Non-pigmented ciliary epithelial cell (primary cell): ENCODE data around the gene GPR155.

Experiments
- DNase-seq: peaks from one replicate; pipeline ENCODE4 v3.0.0-alpha.2; 2010; ENCODE audit warnings: low read depth

The GPR155 gene

GRCh38 chr2:174486563-174487107 is at the start of gene GPR155:
Gene GPR155 (minus strand): TSS chr2:174487029. CDS start chr2:174481956, 5,073 bp downstream.
- no peak for DNase-seq

- DNase-seq: no peak
Observed at GRCh38 chr2:174535757-174536703, 49.2 kb upstream of the GPR155 start.

- no peak for DNase-seq
Observed at GRCh38 chr2:174535083-174535482, 48.3 kb upstream of the GPR155 start.

- no peak for DNase-seq
Observed at GRCh38 chr2:174529916-174530315, 43.1 kb upstream of the GPR155 start.

- no peak for DNase-seq
Observed at GRCh38 chr2:174527959-174528358, 41.1 kb upstream of the GPR155 start.

GRCh38 chr2:174527101-174527721 is 40.4 kb upstream of the GPR155 start:
- no peak for DNase-seq

- DNase-seq: no peak
Observed at GRCh38 chr2:174524527-174524926, 37.7 kb upstream of the GPR155 start.

- no peak for DNase-seq
Observed at GRCh38 chr2:174522553-174522952, 35.7 kb upstream of the GPR155 start.

- no peak for DNase-seq
Observed at GRCh38 chr2:174518395-174518794, 31.6 kb upstream of the GPR155 start.

- DNase-seq: no peak
Observed at GRCh38 chr2:174516501-174517378, 29.9 kb upstream of the GPR155 start.

- DNase-seq: no peak
Observed at GRCh38 chr2:174512345-174512744, 25.5 kb upstream of the GPR155 start.

- DNase-seq: no peak
Observed at GRCh38 chr2:174511580-174512260, 24.9 kb upstream of the GPR155 start.

GRCh38 chr2:174510583-174511189 is 23.9 kb upstream of the GPR155 start:
- no peak for DNase-seq

GRCh38 chr2:174503161-174503809 is 16.5 kb upstream of the GPR155 start:
- no peak for DNase-seq

- no peak for DNase-seq
Observed at GRCh38 chr2:174499371-174499770, 12.5 kb upstream of the GPR155 start.

GRCh38 chr2:174495365-174496012 is 8.7 kb upstream of the GPR155 start:
- no peak for DNase-seq

GRCh38 chr2:174493549-174494331 is 6.9 kb upstream of the GPR155 start:
- DNase-seq: no peak

- no peak for DNase-seq
Observed at GRCh38 chr2:174492963-174493431, 6.2 kb upstream of the GPR155 start.

- no peak for DNase-seq
Observed at GRCh38 chr2:174491947-174492346, 5.1 kb upstream of the GPR155 start.
